ENCODE results near the gene DNA2. TPM values are rescaled to one million over a fixed set of nuclear protein-coding genes. Genes with fewer than 3 reads are reported as not detected.
"Not testable (repeated sequence)": the region's sequence is repeated elsewhere in the genome, so short reads cannot be mapped to it uniquely, and the experiment has no call there.

DNA2 gene
- total RNA-seq, 2 experiments from 2014 or later, result 36.8 to 42.0 TPM

- ChIA-PET POLR2A (no interaction called here), CTCF (no interaction called here)
- H3K9me3 Mint-ChIP-seq, result no peaks in the 10 kb centered on the region
- peaks cover 3% of the 10 kb centered on the region for H3K4me1 Mint-ChIP-seq (ENCODE audit: low read depth)
- intact Hi-C loops (cut with micrococcal nuclease), result no loop called here
- no peak overlapping the region for H3K27ac Mint-ChIP-seq
- H3K36me3 Mint-ChIP-seq, result peaks cover 19% of the 10 kb centered on the region
- no peaks in the 10 kb centered on the region for H3K27me3 Mint-ChIP-seq
- no peak for DNase-seq
- H3K4me3 Mint-ChIP-seq, result no peak overlapping the region
These were observed 18.1 kb upstream of the DNA2 start for GRCh38 chr10:68489919-68490318.

- Mint-ChIP-seq H3K9me3 (no peaks in the 10 kb centered on the region), H3K4me3 (no peak overlapping the region), H3K4me1 (ENCODE audit: low read depth) (peaks cover 19% of the 10 kb centered on the region), H3K36me3 (peaks cover 15% of the 10 kb centered on the region), H3K27ac (no peak overlapping the region), H3K27me3 (no peaks in the 10 kb centered on the region)
- DNase-seq, result no peak
- intact Hi-C loops (cut with micrococcal nuclease), result no loop called here
- POLR2A ChIA-PET, result no interaction called here
- CTCF ChIA-PET, result no interaction called here
These were observed 2.2 kb upstream of the DNA2 start for GRCh38 chr10:68474021-68474420.

- no peaks in the 10 kb centered on the region for H3K27me3 Mint-ChIP-seq
- H3K4me1 Mint-ChIP-seq (ENCODE audit: low read depth), result peaks cover 19% of the 10 kb centered on the region
- intact Hi-C loops (cut with micrococcal nuclease), result loop anchor here (2.0 kb wide), 2 partner anchors 250 to 430 kb away; partner anchors contain the start of genes CCAR1 and DDX50
- H3K9me3 Mint-ChIP-seq, result no peaks in the 10 kb centered on the region
- H3K27ac Mint-ChIP-seq, result peak overlapping the region; percentile 89
- ChIA-PET POLR2A (interaction anchor here (0.7 to 0.9 kb wide), 2 partner anchors 138 to 480 kb away, joined by 3 read pairs; partner anchors contain the start of gene PBLD), CTCF (interaction anchor here (1.0 to 1.1 kb wide), 2 partner anchors 63 to 123 kb away, joined by 3 read pairs; no protein-coding TSS in a partner anchor)
- DNase-seq, result no peak
- H3K4me3 Mint-ChIP-seq, result peak overlapping the region; percentile 95
- H3K36me3 Mint-ChIP-seq, result peaks cover 28% of the 10 kb centered on the region
These were observed 649 bp downstream of the DNA2 start for GRCh38 chr10:68471063-68471585.

GRCh38 chr10:68470300-68470699, 1.5 kb downstream of the DNA2 start:
- CTCF ChIA-PET, result no interaction called here
- POLR2A ChIA-PET, result interaction anchor here (0.7 kb wide), 1 partner anchor 481 kb away, joined by 3 read pairs; no protein-coding TSS in a partner anchor
- H3K36me3 Mint-ChIP-seq, result peaks cover 31% of the 10 kb centered on the region
- peak overlapping the region; percentile 95 for H3K4me3 Mint-ChIP-seq
- intact Hi-C loops (cut with micrococcal nuclease), result loop anchor here (2.0 kb wide), 2 partner anchors 251 to 431 kb away; partner anchors contain the start of genes CCAR1 and DDX50
- H3K27me3 Mint-ChIP-seq, result no peaks in the 10 kb centered on the region
- no peak overlapping the region for H3K27ac Mint-ChIP-seq
- peaks cover 19% of the 10 kb centered on the region for H3K4me1 Mint-ChIP-seq (ENCODE audit: low read depth)
- no peak for DNase-seq
- H3K9me3 Mint-ChIP-seq, result no peaks in the 10 kb centered on the region

- Mint-ChIP-seq H3K27me3 (no peaks in the 10 kb centered on the region), H3K4me1 (ENCODE audit: low read depth) (peaks cover 19% of the 10 kb centered on the region), H3K9me3 (no peaks in the 10 kb centered on the region), H3K4me3 (peak overlapping the region; percentile 95), H3K27ac (no peak overlapping the region), H3K36me3 (peaks cover 33% of the 10 kb centered on the region)
- ChIA-PET POLR2A (no interaction called here), CTCF (no interaction called here)
- intact Hi-C loops (cut with micrococcal nuclease), result loop anchor here (2.0 kb wide), 2 partner anchors 251 to 431 kb away; partner anchors contain the start of genes CCAR1 and DDX50
- DNase-seq, result no peak
These were observed 1.9 kb downstream of the DNA2 start for GRCh38 chr10:68469838-68470237.

- CTCF ChIA-PET; H3K4me1 Mint-ChIP-seq (ENCODE audit: low read depth); H3K27me3 Mint-ChIP-seq; DNase-seq; POLR2A ChIA-PET; H3K9me3 Mint-ChIP-seq; H3K4me3 Mint-ChIP-seq; H3K27ac Mint-ChIP-seq; intact Hi-C loops (cut with micrococcal nuclease): not testable (repeated sequence)
- peaks cover 42% of the 10 kb centered on the region for H3K36me3 Mint-ChIP-seq
These were observed 7.0 kb downstream of the DNA2 start for GRCh38 chr10:68464729-68465128.

GRCh38 chr10:68463365-68464093, 8.2 kb downstream of the DNA2 start:
- POLR2A ChIA-PET, result no interaction called here
- Mint-ChIP-seq H3K36me3 (peaks cover 43% of the 10 kb centered on the region), H3K27ac (no peak overlapping the region), H3K27me3 (no peaks in the 10 kb centered on the region), H3K4me3 (no peak overlapping the region), H3K9me3 (no peaks in the 10 kb centered on the region), H3K4me1 (ENCODE audit: low read depth) (no peaks in the 10 kb centered on the region)
- intact Hi-C loops (cut with micrococcal nuclease), result no loop called here
- CTCF ChIA-PET, result interaction anchor here (0.6 to 0.7 kb wide), 2 partner anchors 13 to 50 kb away, joined by 4 to 5 read pairs; no protein-coding TSS in a partner anchor
- DNase-seq, result no peak

- Mint-ChIP-seq H3K27me3 (no peaks in the 10 kb centered on the region), H3K4me1 (ENCODE audit: low read depth) (no peaks in the 10 kb centered on the region), H3K4me3 (no peak overlapping the region), H3K9me3 (no peaks in the 10 kb centered on the region), H3K27ac (no peak overlapping the region), H3K36me3 (peaks cover 36% of the 10 kb centered on the region)
- ChIA-PET POLR2A (no interaction called here), CTCF (no interaction called here)
- DNase-seq, result no peak
- intact Hi-C loops (cut with micrococcal nuclease), result no loop called here
These were observed 9.2 kb downstream of the DNA2 start for GRCh38 chr10:68462536-68462935.

- POLR2A ChIA-PET, result no interaction called here
- Mint-ChIP-seq H3K27me3 (no peaks in the 10 kb centered on the region), H3K9me3 (no peaks in the 10 kb centered on the region), H3K27ac (no peak overlapping the region), H3K4me1 (ENCODE audit: low read depth) (no peaks in the 10 kb centered on the region), H3K4me3 (no peak overlapping the region), H3K36me3 (peaks cover 41% of the 10 kb centered on the region)
- no peak for DNase-seq
- CTCF ChIA-PET, result no interaction called here
- intact Hi-C loops (cut with micrococcal nuclease), result no loop called here
These were observed 10.7 kb downstream of the DNA2 start for GRCh38 chr10:68461032-68461431.

GRCh38 chr10:68449698-68450097, 22.1 kb downstream of the DNA2 start:
- POLR2A ChIA-PET; H3K27ac Mint-ChIP-seq; H3K4me1 Mint-ChIP-seq (ENCODE audit: low read depth); H3K9me3 Mint-ChIP-seq; H3K4me3 Mint-ChIP-seq; H3K27me3 Mint-ChIP-seq; intact Hi-C loops (cut with micrococcal nuclease); DNase-seq: not testable (repeated sequence)
- CTCF ChIA-PET, result interaction anchor here (1.0 kb wide), 1 partner anchor 14 kb away, joined by 4 read pairs; no protein-coding TSS in a partner anchor
- H3K36me3 Mint-ChIP-seq, result peaks cover 29% of the 10 kb centered on the region

- DNase-seq, result no peak
- intact Hi-C loops (cut with micrococcal nuclease), result no loop called here
- POLR2A ChIA-PET, result interaction anchor here (0.9 kb wide), 1 partner anchor 36 kb away, joined by 3 read pairs; no protein-coding TSS in a partner anchor
- H3K4me3 Mint-ChIP-seq, result no peak overlapping the region
- no peaks in the 10 kb centered on the region for H3K9me3 Mint-ChIP-seq
- no peaks in the 10 kb centered on the region for H3K27me3 Mint-ChIP-seq
- H3K36me3 Mint-ChIP-seq, result peaks cover 29% of the 10 kb centered on the region
- no peaks in the 10 kb centered on the region for H3K4me1 Mint-ChIP-seq (ENCODE audit: low read depth)
- CTCF ChIA-PET, result no interaction called here
- H3K27ac Mint-ChIP-seq, result no peak overlapping the region
These were observed 25.6 kb downstream of the DNA2 start for GRCh38 chr10:68446179-68446578.

GRCh38 chr10:68442971-68443370, 28.8 kb downstream of the DNA2 start:
- H3K9me3 Mint-ChIP-seq, result no peaks in the 10 kb centered on the region
- POLR2A ChIA-PET, result no interaction called here
- H3K36me3 Mint-ChIP-seq, result peaks cover 28% of the 10 kb centered on the region
- H3K27ac Mint-ChIP-seq, result no peak overlapping the region
- intact Hi-C loops (cut with micrococcal nuclease), result no loop called here
- no peak for DNase-seq
- H3K4me1 Mint-ChIP-seq (ENCODE audit: low read depth), result no peaks in the 10 kb centered on the region
- no peaks in the 10 kb centered on the region for H3K27me3 Mint-ChIP-seq
- H3K4me3 Mint-ChIP-seq, result no peak overlapping the region
- CTCF ChIA-PET, result no interaction called here

- intact Hi-C loops (cut with micrococcal nuclease), result no loop called here
- Mint-ChIP-seq H3K27ac (no peak overlapping the region), H3K4me3 (no peak overlapping the region), H3K27me3 (no peaks in the 10 kb centered on the region), H3K9me3 (no peaks in the 10 kb centered on the region), H3K36me3 (peaks cover 33% of the 10 kb centered on the region), H3K4me1 (ENCODE audit: low read depth) (no peaks in the 10 kb centered on the region)
- no peak for DNase-seq
- ChIA-PET POLR2A (no interaction called here), CTCF (no interaction called here)
These were observed 30.9 kb downstream of the DNA2 start for GRCh38 chr10:68440898-68441297.
